Measurements from ENCODE around the gene PDGFB.

Gene PDGFB

DNA sequence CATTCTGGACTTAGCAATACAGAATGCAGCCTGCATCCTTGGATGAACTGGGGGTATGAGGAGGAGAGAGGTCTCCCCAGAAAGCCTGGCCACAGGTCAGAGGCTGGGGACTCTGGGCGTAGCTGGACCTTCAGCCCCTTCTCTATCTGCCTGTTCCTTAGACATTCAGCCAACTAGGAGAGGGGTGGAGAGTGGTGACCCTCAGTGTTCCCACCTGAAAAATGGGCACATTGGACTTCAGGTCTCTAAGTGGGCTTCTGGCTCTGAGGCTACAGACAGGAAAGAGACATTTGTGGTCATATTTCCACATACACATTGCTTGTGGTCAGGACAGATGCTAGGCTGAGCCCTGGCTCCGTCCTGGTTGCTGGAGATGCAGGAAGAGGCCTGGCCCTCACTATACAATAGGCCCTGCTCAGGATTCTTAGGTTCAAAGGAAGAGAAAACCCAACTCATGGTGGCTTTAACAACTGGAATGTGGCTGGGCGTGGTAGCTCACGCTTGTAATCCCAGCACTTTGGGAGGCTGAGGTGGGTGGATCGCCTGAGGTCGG is 62.2 kb downstream of the PDGFB start:
- Mint-ChIP-seq H3K9me3 (peaks cover 3% of the 10 kb centered on the region), H3K27ac (no peak overlapping the region), H3K4me1 (no peaks in the 10 kb centered on the region), H3K36me3 (no peaks in the 10 kb centered on the region), H3K4me3 (no peak overlapping the region), H3K27me3 (peaks cover 11% of the 10 kb centered on the region)
- ATAC-seq (ENCODE audit: low read depth): no peak
- no peak for DNase-seq (ENCODE audit: low spot score in 2 of 2)

DNA sequence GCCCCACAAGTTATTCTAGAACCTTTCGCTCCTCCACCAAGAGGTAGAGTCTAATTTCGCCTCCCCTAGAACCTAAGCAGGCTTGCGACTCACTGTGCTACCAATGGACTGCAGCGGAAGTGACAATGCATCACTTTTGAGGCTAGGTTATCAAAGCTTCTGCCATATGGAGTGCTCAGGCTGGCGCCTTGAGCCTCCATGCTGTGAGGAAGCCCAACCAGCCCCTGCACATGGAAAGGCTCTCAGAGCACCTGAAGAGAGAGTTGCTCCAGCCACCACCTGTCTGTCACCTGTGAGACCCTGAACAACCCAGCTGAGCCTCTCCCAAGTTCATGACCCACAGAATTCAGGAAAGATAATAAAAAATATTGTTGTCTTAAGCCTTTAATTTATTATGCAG is 63.0 kb downstream of the PDGFB start:
- Mint-ChIP-seq H3K27ac (no peak overlapping the region), H3K27me3 (peaks cover 6% of the 10 kb centered on the region), H3K36me3 (no peaks in the 10 kb centered on the region), H3K9me3 (peaks cover 3% of the 10 kb centered on the region), H3K4me1 (no peaks in the 10 kb centered on the region), H3K4me3 (no peak overlapping the region)
- DNase-seq (ENCODE audit: low spot score in 2 of 2) (no peak), ATAC-seq (ENCODE audit: low read depth) (no peak)

DNA sequence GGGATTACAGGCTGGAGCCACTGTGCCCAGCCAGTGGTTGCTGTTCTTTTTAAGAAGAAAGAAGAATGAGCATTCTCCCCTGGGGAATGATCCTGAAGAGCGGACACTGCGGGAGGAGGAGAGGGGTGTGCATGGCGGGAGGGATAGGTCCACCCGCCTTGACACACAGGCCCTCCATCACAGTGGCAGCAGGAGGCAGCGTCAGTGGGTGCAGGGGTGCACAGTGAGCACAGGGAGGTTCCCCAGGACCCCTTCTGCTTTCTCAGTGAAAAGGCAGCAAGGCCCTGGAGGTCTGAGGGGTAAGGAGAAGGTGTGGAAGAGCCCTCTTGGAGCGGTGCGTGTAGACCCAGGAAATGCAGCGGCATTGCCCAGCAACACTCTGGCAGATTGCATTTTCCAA is 63.4 kb downstream of the PDGFB start:
- Mint-ChIP-seq H3K27ac (no peak overlapping the region), H3K4me3 (no peak overlapping the region), H3K9me3 (peaks cover 3% of the 10 kb centered on the region), H3K4me1 (no peaks in the 10 kb centered on the region), H3K36me3 (no peaks in the 10 kb centered on the region), H3K27me3 (peaks cover 3% of the 10 kb centered on the region)
- DNase-seq (ENCODE audit: low spot score in 2 of 2) (no peak), ATAC-seq (ENCODE audit: low read depth) (no peak)

DNA sequence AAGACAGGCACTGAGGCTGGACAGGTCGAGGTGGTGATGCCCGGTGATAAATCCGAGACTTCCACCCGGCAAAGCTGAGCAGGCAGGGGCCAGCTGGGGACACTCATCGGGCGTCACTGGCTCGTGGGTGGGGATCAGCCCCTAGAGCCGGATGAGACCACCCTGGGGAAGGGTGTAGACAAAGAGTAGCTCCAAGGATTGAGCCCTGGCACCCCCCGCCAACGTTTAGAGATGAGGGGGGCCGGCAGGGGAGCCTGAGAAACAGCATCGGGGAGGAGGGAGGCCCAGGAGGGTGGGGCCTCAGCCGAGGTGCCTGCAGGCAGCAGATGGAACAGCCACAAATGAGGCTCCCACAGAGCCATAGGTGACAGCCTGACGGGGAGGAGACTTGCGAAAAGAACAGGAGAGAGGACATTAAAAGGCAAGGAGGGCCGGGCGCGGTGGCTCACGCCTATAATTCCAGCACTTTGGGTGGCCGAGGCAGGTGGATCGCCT is 64.9 kb downstream of the PDGFB start:
- Mint-ChIP-seq H3K9me3 (peaks cover 2% of the 10 kb centered on the region), H3K4me3 (no peak overlapping the region), H3K27ac (no peak overlapping the region), H3K36me3 (no peaks in the 10 kb centered on the region), H3K27me3 (peaks cover 3% of the 10 kb centered on the region), H3K4me1 (no peaks in the 10 kb centered on the region)
- DNase-seq (ENCODE audit: low spot score in 2 of 2) (no peak), ATAC-seq (ENCODE audit: low read depth) (no peak)

DNA sequence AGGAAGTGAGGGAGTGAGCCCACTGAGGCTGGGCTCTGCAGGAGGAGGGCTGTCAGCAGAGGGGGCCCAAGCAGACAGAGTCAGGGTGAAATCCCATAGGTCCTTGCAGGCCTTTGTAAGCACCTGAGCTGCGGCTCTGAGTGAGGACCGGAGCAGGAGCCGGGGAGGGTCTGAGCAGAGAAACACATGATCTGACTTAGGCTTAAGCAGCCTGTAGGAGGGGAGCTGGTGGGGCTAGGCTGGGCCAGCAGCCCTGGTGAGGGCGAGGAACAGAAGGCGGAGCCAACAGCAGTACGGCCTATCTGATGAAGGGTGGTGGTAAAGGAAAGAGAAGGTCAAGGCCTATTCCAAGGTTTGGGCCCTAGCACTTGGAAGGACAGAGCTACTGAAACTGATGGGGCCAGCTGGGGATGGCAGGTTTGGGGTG is 65.4 kb downstream of the PDGFB start:
- peaks cover 2% of the 10 kb centered on the region for H3K9me3 Mint-ChIP-seq
- peaks cover 3% of the 10 kb centered on the region for H3K27me3 Mint-ChIP-seq
- no peak overlapping the region for H3K27ac Mint-ChIP-seq
- no peak overlapping the region for H3K4me3 Mint-ChIP-seq
- H3K4me1 Mint-ChIP-seq: peaks cover 3% of the 10 kb centered on the region
- no peak for ATAC-seq (ENCODE audit: low read depth)
- no peaks in the 10 kb centered on the region for H3K36me3 Mint-ChIP-seq
- DNase-seq (ENCODE audit: low spot score in 2 of 2): no peak

DNA sequence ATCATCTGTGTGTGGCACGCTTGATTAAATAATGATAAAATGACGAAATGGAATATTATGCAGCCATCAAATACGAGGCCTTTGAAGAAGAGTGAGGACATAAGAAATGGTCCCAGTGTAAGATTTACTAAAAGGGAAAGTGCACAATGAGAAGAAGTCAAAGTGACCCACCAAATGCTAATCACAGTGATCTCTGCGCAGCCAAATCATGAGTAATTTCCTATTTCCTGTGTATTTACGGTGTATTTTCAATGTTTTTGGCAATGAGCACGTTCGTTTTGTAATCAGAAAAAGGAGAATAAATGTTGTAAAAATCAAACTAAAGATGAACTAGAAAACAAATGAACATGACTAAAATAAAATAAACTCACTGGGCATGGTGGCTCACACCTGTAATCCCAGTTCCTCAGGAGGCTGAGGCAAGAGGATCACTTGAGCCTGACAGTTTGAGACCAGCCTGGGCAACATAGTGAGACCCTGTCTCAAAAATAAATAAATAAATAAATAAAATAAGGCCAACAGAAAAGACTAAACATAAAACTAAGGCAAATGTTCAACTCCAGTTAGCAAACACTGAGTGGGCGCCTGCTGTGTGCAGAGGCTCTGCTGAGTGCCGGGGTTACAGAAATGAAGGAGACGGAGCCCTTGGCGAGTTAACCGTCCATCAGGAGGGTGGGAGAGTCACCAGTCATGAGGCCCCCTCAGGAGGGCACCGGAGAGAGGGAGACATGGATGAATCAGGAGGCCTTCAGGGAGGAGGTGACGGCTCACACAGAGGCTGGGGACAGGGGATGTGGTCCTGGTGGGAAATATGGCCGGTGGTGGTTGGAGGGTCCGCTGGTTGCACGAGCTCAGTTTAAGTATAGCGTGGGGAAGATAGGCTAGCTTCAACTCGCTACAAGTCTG is 66.3 kb downstream of the PDGFB start:
- Mint-ChIP-seq H3K27me3 (peaks cover 3% of the 10 kb centered on the region), H3K36me3 (no peaks in the 10 kb centered on the region), H3K4me1 (peaks cover 13% of the 10 kb centered on the region), H3K9me3 (peaks cover 2% of the 10 kb centered on the region), H3K4me3 (no peak overlapping the region), H3K27ac (no peak overlapping the region)
- DNase-seq (ENCODE audit: low spot score in 2 of 2) (no peak), ATAC-seq (ENCODE audit: low read depth) (no peak)

DNA sequence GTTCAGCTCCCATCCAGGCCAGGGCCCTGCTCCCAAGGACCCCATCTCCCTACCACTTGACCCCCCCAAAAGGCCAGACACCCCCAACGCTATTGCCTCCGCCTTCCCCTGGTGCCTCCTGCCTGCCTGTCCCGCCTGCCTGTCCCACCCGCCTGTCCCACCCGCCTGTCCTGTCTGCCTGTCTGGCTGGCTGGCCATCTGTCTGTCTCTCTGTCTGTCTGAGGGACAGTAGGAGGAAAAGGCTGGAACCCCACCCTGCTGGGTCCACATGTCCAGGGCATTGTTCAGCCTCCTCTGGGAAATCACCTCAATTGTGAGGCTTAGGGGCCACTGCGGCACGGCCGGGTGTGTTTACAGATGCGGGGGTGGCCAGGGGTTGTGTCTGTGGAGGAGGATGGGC is 67.0 kb downstream of the PDGFB start:
- Mint-ChIP-seq H3K4me3 (no peak overlapping the region), H3K27ac (no peak overlapping the region), H3K27me3 (peaks cover 3% of the 10 kb centered on the region), H3K4me1 (peaks cover 19% of the 10 kb centered on the region), H3K9me3 (peaks cover 2% of the 10 kb centered on the region), H3K36me3 (no peaks in the 10 kb centered on the region)
- no peak for ATAC-seq (ENCODE audit: low read depth)
- no peak for DNase-seq (ENCODE audit: low spot score in 2 of 2)

DNA sequence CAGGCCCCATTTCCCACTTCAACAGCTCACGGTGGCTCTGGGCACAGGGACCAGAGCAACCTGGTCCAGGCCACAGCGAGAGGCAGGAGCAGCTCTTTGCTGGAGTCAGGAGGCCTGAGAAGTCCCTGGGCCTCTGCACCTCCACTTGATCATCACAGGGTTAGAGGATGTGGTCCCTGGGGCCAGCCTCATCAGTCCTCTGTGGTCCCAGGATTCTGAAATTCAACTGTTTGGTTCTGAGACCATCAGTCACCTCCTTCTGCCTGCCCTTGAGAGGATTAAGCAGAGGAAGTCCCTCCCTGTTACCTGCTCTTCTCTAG is 67.4 kb downstream of the PDGFB start:
- Mint-ChIP-seq H3K4me3 (no peak overlapping the region), H3K4me1 (peaks cover 19% of the 10 kb centered on the region), H3K36me3 (no peaks in the 10 kb centered on the region), H3K27ac (no peak overlapping the region), H3K27me3 (no peaks in the 10 kb centered on the region), H3K9me3 (peaks cover 2% of the 10 kb centered on the region)
- no peak for ATAC-seq (ENCODE audit: low read depth)
- no peak for DNase-seq (ENCODE audit: low spot score in 2 of 2)

DNA sequence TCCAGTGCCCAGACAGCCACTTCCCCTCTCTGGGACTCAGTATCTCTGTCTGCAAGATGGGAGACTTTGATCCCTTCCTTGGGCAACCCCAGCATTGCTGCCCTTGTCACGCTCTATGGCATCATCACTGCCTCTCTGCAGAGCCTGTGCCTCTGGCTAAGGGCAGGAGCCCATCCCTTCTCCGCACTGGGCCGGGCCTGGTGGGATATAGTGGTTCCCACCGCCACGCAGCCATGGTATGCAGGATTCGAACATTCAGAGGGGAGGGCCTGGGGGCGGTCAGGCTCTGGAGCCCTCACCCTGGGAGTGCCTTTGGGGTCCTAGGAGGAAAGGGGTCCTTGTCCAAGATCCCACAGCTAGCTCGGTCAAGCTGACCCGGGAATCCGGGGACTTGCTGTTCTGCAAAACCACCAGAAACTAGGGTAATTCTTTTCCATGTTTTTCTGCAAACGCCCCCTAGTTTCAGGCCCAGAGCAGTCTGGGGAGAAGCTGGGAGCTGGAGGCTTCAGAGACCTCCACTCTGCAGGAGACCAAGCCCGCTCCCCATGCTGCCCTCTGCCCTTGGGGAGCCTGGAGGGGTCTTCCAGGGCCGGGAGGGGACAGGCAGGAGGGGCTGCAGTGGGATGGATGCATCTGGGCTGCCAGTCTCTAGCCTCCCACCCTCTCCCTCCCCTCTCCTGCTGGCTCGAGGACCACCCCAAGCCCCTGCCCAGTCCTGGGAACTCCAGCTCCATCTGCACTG is 67.9 kb downstream of the PDGFB start:
- DNase-seq (ENCODE audit: low spot score in 2 of 2) (no peak), ATAC-seq (ENCODE audit: low read depth) (no peak)
- Mint-ChIP-seq H3K4me3 (no peak overlapping the region), H3K4me1 (peaks cover 20% of the 10 kb centered on the region), H3K27ac (no peak overlapping the region), H3K36me3 (no peaks in the 10 kb centered on the region), H3K9me3 (no peaks in the 10 kb centered on the region), H3K27me3 (no peaks in the 10 kb centered on the region)

DNA sequence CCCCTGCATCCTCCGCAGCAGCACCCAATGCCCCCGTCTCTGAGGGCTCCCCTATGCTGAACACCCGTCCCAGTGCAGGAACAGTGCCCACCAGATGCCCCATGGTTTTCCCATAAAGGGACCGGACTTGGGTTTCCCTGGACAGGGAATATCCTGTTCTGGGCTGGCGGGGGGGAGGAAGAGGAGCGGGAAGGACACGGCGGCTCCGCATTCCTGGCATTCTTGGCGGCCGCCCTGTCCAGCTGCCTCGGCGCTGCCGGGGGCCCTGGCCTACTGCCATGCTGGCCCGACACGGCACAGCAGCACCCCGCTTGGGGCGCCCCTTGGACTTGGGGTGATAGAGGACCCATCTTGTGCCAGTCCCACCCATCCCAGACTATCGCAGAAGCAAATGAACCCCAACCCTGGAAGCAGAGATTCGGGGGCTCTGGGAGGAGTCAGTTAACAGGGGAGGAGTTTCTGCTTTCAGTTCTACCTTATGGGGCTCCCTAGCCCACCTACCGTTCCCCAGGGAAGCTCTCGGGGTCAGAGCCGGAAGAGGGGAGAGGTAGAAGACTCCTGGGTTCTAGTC is 68.6 kb downstream of the PDGFB start:
- no peak for DNase-seq (ENCODE audit: low spot score in 2 of 2)
- no peaks in the 10 kb centered on the region for H3K36me3 Mint-ChIP-seq
- no peak for ATAC-seq (ENCODE audit: low read depth)
- peaks cover 22% of the 10 kb centered on the region for H3K4me1 Mint-ChIP-seq
- no peaks in the 10 kb centered on the region for H3K9me3 Mint-ChIP-seq
- H3K27ac Mint-ChIP-seq: no peak overlapping the region
- no peaks in the 10 kb centered on the region for H3K27me3 Mint-ChIP-seq
- no peak overlapping the region for H3K4me3 Mint-ChIP-seq

DNA sequence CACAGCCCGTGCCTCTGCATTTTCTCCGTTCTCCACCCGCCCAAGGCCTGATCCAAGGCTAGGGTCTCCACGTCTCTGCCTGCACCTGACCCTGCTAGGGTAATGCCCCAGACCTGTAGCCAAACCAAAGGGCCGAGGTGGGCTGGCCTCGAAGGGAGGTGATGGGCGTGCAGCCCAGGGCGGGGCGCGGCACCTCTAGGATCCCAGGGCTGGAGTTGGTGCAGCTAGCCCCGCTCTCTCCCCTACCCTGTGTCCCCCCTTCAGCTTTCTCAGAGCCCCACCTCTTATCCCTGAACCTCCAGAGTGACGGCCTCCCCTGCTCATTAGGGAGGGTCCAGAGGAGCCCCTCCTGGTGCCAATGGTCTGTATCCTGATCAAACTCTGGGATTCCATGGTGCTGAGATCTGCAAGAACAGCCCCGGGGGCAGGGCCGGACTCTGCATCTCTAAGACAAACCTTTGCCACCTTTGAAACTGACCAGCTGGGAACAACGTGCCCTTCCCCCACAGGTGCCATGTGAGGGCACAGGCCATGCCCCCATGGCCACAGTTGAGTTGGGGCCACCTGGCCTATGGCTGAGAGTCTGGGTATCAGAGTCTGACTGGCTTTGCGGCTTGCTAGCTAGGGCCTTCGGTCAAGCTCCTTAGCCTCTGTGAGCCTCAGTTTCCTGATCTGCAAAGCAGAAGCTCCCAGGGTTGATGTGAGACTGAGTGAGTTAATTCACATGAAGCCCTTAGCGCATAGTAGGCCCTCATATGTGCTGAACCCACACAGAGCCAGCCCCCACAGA is 69.2 kb downstream of the PDGFB start:
- no peak overlapping the region for H3K27ac Mint-ChIP-seq

DNA sequence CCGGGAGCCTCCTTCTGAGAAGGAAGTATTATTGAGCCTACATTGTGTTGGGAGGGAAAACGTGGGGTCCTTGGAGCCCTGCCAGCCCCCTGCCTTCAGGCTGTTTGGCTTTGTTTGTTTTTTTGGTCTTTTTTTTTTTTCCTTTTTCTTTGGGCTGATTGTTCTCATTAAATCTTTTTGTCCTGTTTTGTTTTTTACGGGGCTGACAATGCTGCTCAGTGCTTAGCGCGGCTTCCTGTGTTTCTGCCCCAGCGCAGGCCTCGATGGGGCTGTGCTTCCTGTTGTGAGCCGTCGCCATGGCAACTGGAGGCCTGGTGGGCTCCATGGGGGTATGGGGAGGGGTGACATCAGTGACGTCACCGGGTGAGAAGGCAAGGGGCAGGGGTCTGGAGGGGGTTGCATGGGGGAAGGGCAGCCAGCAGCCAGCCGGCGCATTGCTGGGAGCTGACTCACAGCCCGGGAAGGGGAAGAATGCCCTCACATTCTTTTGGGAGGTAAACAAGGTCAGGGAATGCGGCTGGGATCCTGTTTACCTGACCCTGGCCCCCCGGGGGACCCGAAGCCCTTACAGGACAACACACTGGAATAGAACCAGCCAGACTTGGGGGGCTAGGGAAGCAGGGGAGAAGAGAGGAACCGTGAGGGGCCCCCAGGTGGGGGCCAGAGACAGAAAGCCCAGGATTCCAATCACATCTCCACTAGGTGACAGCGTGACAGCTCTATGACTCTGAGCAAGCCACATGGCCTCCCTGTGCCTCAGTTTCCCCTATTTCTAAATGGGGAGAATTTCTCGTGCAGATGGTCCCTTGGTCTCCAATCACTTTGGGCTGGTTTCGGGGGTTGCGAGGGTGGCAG is 70.1 kb downstream of the PDGFB start:
- Mint-ChIP-seq H3K27ac (peak overlapping the region; percentile 90), H3K4me3 (peak overlapping the region; percentile 61), H3K36me3 (no peaks in the 10 kb centered on the region), H3K9me3 (no peaks in the 10 kb centered on the region), H3K27me3 (peaks cover 1% of the 10 kb centered on the region), H3K4me1 (peaks cover 26% of the 10 kb centered on the region)
- DNase-seq (ENCODE audit: low spot score in 2 of 2) (peak; percentile 42 to 44), ATAC-seq (ENCODE audit: low read depth) (peak; percentile 50)

More for the DNA sequence above, 69.2 kb downstream of the PDGFB start:
- peaks cover 26% of the 10 kb centered on the region for H3K4me1 Mint-ChIP-seq
- no peaks in the 10 kb centered on the region for H3K9me3 Mint-ChIP-seq
- no peak overlapping the region for H3K4me3 Mint-ChIP-seq
- H3K36me3 Mint-ChIP-seq: no peaks in the 10 kb centered on the region
- no peaks in the 10 kb centered on the region for H3K27me3 Mint-ChIP-seq
- ATAC-seq (ENCODE audit: low read depth) (no peak), DNase-seq (ENCODE audit: low spot score in 2 of 2) (no peak)
